Measurements from ENCODE around the gene TNNT3. TPM values are rescaled to one million over a fixed set of nuclear protein-coding genes. Genes with fewer than 3 reads are reported as not detected.
"Not testable (repeated sequence)": the region's sequence is repeated elsewhere in the genome, so short reads cannot be mapped to it uniquely, and the experiment has no call there.

TNNT3 gene
- total RNA-seq: 61.6 TPM
- polyA plus RNA-seq: 39.3 TPM

DNA sequence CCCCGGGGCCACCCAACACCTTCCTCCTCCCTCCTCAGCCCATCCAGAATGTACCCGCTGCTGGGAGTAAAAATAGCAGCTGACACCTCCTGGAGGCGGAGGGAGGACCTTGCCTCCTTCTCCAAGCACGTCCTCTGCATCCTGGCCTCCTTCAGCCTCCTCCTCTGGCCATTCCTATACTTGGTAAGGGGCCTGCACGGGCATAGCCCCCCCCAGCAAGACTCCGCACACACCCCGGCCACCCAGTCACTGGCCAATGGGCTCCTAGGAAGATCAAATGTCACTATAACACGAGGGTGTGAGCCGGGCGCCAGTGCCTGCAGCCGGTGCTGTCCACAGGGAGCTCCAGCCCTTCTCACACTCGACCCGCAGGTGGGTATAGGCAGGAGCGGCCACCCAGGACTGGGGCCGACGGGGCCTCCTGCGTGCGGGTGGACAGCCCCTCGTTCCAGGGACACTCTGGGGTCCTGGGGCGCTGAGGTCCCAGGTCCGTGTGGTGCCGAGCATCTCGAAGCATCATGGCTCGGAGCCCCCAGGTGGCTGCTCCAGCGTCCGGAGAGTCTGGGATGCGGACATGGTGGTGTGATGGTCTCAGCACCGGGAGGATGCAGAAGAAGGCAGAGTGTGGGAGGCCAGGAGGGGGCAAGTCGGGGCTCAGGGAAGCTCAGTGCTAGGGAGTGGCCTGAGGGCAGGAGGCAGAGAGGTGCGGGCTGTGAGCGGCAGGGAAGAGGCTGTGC is at the start of gene TNNT3:
Gene TNNT3 (plus strand): TSS at position 313 of the 737 bp plus-strand sequence. CDS start 3,172 bp downstream, outside the sequence.
- Histone ChIP-seq H3K27ac (ENCODE audit: low read depth) (no peak within 1 kb of the TSS), H3K4me3 (ENCODE audit: low read depth, low read length) (no peak within 1 kb of the TSS), H3K4me1 (ENCODE audit: insufficient read depth) (no peaks in the 10 kb centered on the region), H3K36me3 (ENCODE audit: insufficient read depth) (no peaks in the 10 kb centered on the region)
- WGBS: 79% methylated on average over 31 of the region's 31 CpGs
- DNase-seq (ENCODE audit: extremely low spot score): no peak

GRCh38 chr11:1870326-1870696 is 49.2 kb upstream of the TNNT3 start:
- no peak for DNase-seq (ENCODE audit: extremely low spot score)
- Histone ChIP-seq H3K27ac (ENCODE audit: low read depth) (peak overlapping the region; percentile 87), H3K4me3 (ENCODE audit: low read depth, low read length) (peak overlapping the region; percentile 62), H3K4me1 (ENCODE audit: insufficient read depth) (no peaks in the 10 kb centered on the region), H3K36me3 (ENCODE audit: insufficient read depth) (no peaks in the 10 kb centered on the region)
- WGBS: 54% methylated on average over 12 of the region's 12 CpGs

GRCh38 chr11:1870721-1871466 is 48.6 kb upstream of the TNNT3 start:
- H3K36me3 ChIP-seq (ENCODE audit: insufficient read depth): no peaks in the 10 kb centered on the region
- no peaks in the 10 kb centered on the region for H3K4me1 ChIP-seq (ENCODE audit: insufficient read depth)
- peak overlapping the region; percentile 62 for H3K4me3 ChIP-seq (ENCODE audit: low read depth, low read length)
- 35% methylated on average over 50 of the region's 50 CpGs for WGBS
- DNase-seq (ENCODE audit: extremely low spot score): no peak
- H3K27ac ChIP-seq (ENCODE audit: low read depth): peak overlapping the region; percentile 87

DNA sequence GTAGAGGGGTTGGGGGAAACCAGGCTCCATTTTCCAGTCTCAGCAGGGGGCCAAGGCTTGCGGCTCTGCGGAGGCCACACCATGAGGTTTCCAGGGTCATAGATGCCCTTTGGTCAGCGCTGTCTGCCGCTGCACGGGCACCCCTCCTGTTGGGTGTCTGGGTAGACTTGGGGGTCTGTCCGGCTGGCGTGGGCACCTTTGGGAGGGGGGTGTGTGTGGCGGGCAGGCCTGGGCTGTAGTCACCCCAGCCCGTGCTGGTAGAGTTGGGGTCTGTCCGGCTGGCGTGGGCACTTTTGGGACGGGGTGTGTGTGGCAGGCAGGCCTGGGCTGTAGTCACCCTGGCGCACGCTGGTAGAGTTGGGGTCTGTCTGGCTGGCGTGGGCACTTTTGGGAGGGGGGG is 48.0 kb upstream of the TNNT3 start:
- Histone ChIP-seq H3K27ac (ENCODE audit: low read depth) (peak overlapping the region; percentile 87), H3K36me3 (ENCODE audit: insufficient read depth) (no peaks in the 10 kb centered on the region), H3K4me3 (ENCODE audit: low read depth, low read length) (peak overlapping the region; percentile 62), H3K4me1 (ENCODE audit: insufficient read depth) (no peaks in the 10 kb centered on the region)
- DNase-seq (ENCODE audit: extremely low spot score): no peak
- WGBS: 74% methylated on average over 15 of the region's 15 CpGs

DNA sequence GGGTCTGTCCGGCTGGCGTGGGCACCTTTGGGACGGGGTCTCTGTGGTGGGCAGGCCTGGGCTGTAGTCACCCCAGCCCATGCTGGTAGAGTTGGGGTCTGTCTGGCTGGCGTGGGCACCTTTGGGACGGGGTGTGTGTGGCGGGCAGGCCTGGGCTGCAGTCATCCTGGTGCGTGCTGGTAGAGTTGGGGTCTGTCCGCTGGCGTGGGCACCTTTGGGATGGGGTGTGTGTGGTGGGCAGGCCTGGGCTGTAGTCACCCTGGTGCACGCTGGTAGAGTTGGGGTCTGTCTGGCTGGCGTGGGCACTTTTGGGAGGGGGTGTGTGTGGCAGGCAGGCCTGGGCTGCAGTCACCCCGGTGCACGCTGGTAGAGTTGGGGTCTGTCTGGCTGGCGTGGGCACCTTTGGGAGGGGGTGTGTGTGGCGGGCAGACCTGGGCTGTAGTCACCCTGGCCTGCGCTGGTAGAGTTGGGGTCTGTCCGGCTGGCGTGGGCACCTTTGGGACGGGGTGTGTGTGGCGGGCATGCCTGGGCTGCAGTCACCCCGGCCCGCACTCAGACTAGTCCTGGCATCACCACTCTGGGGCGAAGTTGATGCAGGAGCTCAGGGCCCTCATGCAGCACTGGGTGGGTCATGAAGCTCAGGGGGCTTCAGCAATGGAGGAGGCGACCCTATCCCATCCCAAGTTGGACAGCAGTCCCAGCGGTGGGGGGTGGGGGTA is 47.1 kb upstream of the TNNT3 start:
- Histone ChIP-seq H3K4me3 (ENCODE audit: low read depth, low read length) (peak overlapping the region; percentile 62), H3K27ac (ENCODE audit: low read depth) (peak overlapping the region; percentile 87), H3K36me3 (ENCODE audit: insufficient read depth) (no peaks in the 10 kb centered on the region), H3K4me1 (ENCODE audit: insufficient read depth) (no peaks in the 10 kb centered on the region)
- WGBS: 66% methylated on average over 25 of the region's 25 CpGs
- DNase-seq (ENCODE audit: extremely low spot score): no peak

GRCh38 chr11:1873048-1873812 is 46.3 kb upstream of the TNNT3 start:
- Histone ChIP-seq H3K4me3 (ENCODE audit: low read depth, low read length) (peak overlapping the region; percentile 62), H3K4me1 (ENCODE audit: insufficient read depth) (no peaks in the 10 kb centered on the region), H3K36me3 (ENCODE audit: insufficient read depth) (no peaks in the 10 kb centered on the region), H3K27ac (ENCODE audit: low read depth) (peak overlapping the region; percentile 87)
- 28% methylated on average over 11 of the region's 11 CpGs for WGBS
- DNase-seq (ENCODE audit: extremely low spot score): no peak

- H3K36me3 ChIP-seq (ENCODE audit: insufficient read depth); H3K4me1 ChIP-seq (ENCODE audit: insufficient read depth); DNase-seq (ENCODE audit: extremely low spot score): not testable (repeated sequence)
- Histone ChIP-seq H3K4me3 (ENCODE audit: low read depth, low read length) (peak overlapping the region; percentile 28), H3K27ac (ENCODE audit: low read depth) (peak overlapping the region; percentile 75)
- WGBS: 79% methylated on average over 17 of the region's 17 CpGs
Observed at GRCh38 chr11:1873813-1874150, 45.7 kb upstream of the TNNT3 start.

GRCh38 chr11:1874441-1875092 is 44.9 kb upstream of the TNNT3 start:
- H3K4me1 ChIP-seq (ENCODE audit: insufficient read depth); DNase-seq (ENCODE audit: extremely low spot score); H3K36me3 ChIP-seq (ENCODE audit: insufficient read depth): not testable (repeated sequence)
- Histone ChIP-seq H3K27ac (ENCODE audit: low read depth) (peak overlapping the region; percentile 72), H3K4me3 (ENCODE audit: low read depth, low read length) (peak overlapping the region; percentile 14)
- WGBS: 63% methylated on average over 17 of the region's 17 CpGs

DNA sequence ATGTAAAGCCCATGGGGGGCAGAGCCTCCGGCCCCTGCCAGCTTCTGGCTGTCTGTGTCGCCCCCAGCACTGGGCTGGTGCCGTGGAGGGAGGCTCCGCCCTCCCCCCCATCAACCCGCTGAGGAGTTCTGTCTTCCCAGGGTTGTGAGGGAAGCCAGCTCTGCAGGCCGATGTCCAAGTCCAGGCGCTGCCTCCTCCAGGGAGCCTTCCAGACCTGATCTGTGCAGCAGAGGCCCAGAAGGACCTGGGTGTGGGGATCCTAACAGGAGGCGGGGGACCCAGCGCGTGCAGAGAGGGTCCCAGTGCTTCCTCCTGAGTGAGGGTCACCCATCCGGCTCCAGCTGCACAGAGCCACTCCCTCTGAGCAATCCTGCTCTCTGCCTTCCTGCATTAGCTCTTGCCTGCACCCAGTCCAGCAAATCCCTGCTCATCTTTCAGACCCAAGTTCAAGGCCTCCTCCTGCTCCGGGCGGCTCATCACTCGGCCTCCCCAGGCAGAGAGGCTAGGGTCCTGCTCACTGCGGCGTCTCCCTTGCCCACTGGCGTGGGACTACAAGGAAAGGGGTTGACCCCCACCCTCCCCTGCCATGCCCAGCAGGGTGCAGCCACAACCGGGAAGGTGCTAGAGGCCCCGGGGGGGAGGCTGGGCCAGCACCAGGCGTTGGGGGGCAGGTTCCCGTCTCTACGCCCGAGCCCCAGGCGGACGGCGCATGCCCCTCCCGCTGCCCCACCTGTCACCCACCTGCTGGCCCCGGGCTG is 44.2 kb upstream of the TNNT3 start:
- Histone ChIP-seq H3K4me1 (ENCODE audit: insufficient read depth) (no peaks in the 10 kb centered on the region), H3K4me3 (ENCODE audit: low read depth, low read length) (peak overlapping the region; percentile 10), H3K36me3 (ENCODE audit: insufficient read depth) (no peaks in the 10 kb centered on the region), H3K27ac (ENCODE audit: low read depth) (peak overlapping the region; percentile 72)
- WGBS: 43% methylated on average over 28 of the region's 28 CpGs
- DNase-seq (ENCODE audit: extremely low spot score): no peak

DNA sequence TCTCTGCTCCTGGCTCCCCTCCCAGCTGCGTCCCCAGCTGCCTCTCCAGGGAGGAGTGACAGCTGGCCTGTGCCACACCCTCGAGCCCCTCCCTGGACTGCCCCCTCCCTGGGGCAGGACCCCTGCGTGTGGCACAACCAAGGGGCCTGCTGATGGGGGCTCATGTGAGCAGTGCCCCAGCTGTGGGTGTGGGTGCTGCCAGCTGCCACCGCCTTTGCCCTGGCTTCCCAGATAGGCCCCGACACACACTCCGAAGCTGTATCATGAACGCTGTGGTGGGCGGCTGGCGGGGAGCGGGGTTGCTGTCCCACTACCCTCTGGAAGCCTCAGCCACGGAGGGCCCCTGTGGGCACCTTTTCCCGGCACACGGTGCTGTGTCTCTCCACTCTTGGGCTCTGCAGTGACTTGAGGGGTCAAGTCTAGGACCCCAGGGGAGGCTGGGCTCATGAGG is 43.6 kb upstream of the TNNT3 start:
- peak overlapping the region; percentile 15 for H3K4me3 ChIP-seq (ENCODE audit: low read depth, low read length)
- WGBS: 55% methylated on average over 13 of the region's 13 CpGs
- peak overlapping the region; percentile 65 for H3K27ac ChIP-seq (ENCODE audit: low read depth)
- not testable (repeated sequence) for H3K4me1 ChIP-seq (ENCODE audit: insufficient read depth); DNase-seq (ENCODE audit: extremely low spot score); H3K36me3 ChIP-seq (ENCODE audit: insufficient read depth)

DNA sequence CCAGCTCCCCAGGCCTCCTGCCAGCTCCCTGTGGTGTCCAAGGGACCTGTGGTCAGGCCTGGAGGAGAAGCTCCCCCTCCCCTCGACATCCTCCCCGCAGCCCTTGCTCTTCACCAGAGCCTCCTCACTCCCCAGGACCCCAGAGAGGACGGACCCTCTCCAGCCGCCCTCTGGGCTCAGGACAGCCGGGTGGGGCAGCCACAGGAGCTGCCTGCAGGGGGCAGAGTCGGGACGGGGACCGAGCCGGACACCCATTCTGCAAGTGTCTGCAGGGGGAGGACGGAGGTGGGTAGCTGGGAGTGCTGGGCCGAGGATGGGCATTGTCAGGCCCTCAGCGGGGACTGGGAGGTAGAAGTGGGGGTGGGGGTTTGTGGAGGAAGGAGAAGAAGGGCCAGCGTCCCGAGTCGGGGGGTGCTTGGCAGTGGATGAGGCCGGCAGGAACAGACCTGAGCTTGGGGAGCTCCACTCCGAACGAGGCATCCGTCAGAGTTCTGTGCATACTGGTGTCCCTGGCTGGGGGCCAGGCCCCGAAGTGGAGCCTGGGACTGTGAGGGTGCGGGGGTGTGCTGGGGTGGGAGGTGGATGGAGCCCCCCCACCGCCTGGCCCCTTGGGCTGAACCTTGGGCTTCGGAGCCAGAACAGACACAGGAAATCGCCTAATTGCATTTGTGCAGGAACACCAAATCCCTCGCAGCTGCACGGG is 43.0 kb upstream of the TNNT3 start:
- 15% methylated on average over 26 of the region's 26 CpGs for WGBS
- H3K4me3 ChIP-seq (ENCODE audit: low read depth, low read length): peak overlapping the region; percentile 15
- H3K36me3 ChIP-seq (ENCODE audit: insufficient read depth): no peaks in the 10 kb centered on the region
- DNase-seq (ENCODE audit: extremely low spot score): no peak
- peak overlapping the region; percentile 65 for H3K27ac ChIP-seq (ENCODE audit: low read depth)
- no peaks in the 10 kb centered on the region for H3K4me1 ChIP-seq (ENCODE audit: insufficient read depth)

Measured in urinary bladder (tissue), 4 donors.